PFSK-1 (cell line): ENCODE results near the gene PHACTR1.

ENCODE experiments used
- FOXP2 ChIP-seq: optimal IDR thresholded peaks from 2 replicates; pipeline ENCODE3; 2011; ENCODE audit warnings: borderline replicate concordance, control low read depth, inconsistent platforms; ENCODE audit not compliant: insufficient read depth; ENCODE audit errors: extremely low read length, extremely low read depth
- POLR2AphosphoS5 ChIP-seq: IDR thresholded peaks from 2 replicates; pipeline ENCODE4 v1.6.1; 2012; ENCODE audit warnings: low read depth, mild to moderate bottlenecking, control low read depth, low read length, moderate library complexity
- REST ChIP-seq, 2 experiments: IDR thresholded peaks; 2 replicates each; pipeline versions ENCODE4 v1.6.1 to v1.8.0; 2011 to 2012; ENCODE audit warnings: low read depth in 2 of 2, low read length in 2 of 2, control low read depth in 1 of 2, inconsistent platforms in 1 of 2, mild to moderate bottlenecking in 1 of 2, moderate library complexity in 1 of 2; ENCODE audit not compliant: insufficient read depth in 1 of 2
- SIN3A ChIP-seq: IDR thresholded peaks from 2 replicates; pipeline ENCODE4 v1.6.1; 2012; ENCODE audit warnings: mild to moderate bottlenecking, low read length, moderate library complexity, borderline replicate concordance; ENCODE audit not compliant: insufficient read depth
- TAF1 ChIP-seq: IDR thresholded peaks from 2 replicates; pipeline ENCODE4 v1.6.1; 2012; ENCODE audit warnings: low read length, control low read depth, borderline replicate concordance; ENCODE audit not compliant: insufficient read depth

GRCh38 chr6:13261464-13261994 lies 545.0 kb downstream of the PHACTR1 start:
- no peak for TF ChIP-seq REST (IDR thresholded peaks at IDR 0.05; ENCODE audit: insufficient read depth in 1 of 2, low read depth in 2 of 2, low read length in 2 of 2)
- no peak for TF ChIP-seq POLR2AphosphoS5
- no peak for TF ChIP-seq FOXP2
- no peak for TF ChIP-seq TAF1
- no peak for TF ChIP-seq SIN3A
